ENCODE measurements around the gene CRACDL. TPM values are rescaled to one million over a fixed set of nuclear protein-coding genes. Genes with fewer than 3 reads are reported as not detected.

Gene CRACDL
- total and polyA plus RNA-seq, 2 donors (not counting 1 experiment from before 2014, with no cell fraction given): 0.25 TPM; not detected in 1

GRCh38 chr2:98761909-98762308 lies 174.1 kb downstream of the CRACDL start:
- POLR2A ChIA-PET: no interaction called here
- no peak overlapping the region for H3K4me3 Mint-ChIP-seq
- intact Hi-C loops (cut with micrococcal nuclease): no loop called here
- no peak overlapping the region for H3K9ac ChIP-seq (ENCODE audit: low read length)
- TF ChIP-seq EZH2 (IDR thresholded peaks at IDR 0.05; ENCODE audit: borderline replicate concordance, insufficient read depth, low read depth, low read length, poor library complexity, severe bottlenecking) (no peak), CTCF (IDR thresholded peaks at IDR 0.05) (no peak)
- ATAC-seq (ENCODE audit: low read depth) (no peak), DNase-seq (no peak)
- CTCF ChIA-PET: no interaction called here
- no peaks in the 10 kb centered on the region for H3K79me2 ChIP-seq (ENCODE audit: control insufficient read depth, insufficient read depth, low read length)
- no peak overlapping the region for H3K27ac ChIP-seq (ENCODE audit: low read length in 2 of 2)
- no peak overlapping the region for H2AFZ ChIP-seq (ENCODE audit: insufficient read depth, low read depth, low read length, poor library complexity, severe bottlenecking)
- H3K27ac Mint-ChIP-seq: no peak overlapping the region
- peaks cover 0 to 4% (median 0%) of the 10 kb centered on the region in 3 donors for H3K9me3 ChIP-seq (ENCODE audit: control extremely low read depth in 1 of 3, control insufficient read depth in 2 of 3, insufficient read depth in 1 of 3, low read length in 2 of 3)
- H3K4me3 ChIP-seq (ENCODE audit: control extremely low read depth in 1 of 5, extremely low read depth in 1 of 5, insufficient read depth in 1 of 5, low read depth in 2 of 5, low read length in 4 of 5): no peak overlapping the region
- H4K20me1 ChIP-seq (ENCODE audit: control insufficient read depth, insufficient read depth, low read length, poor library complexity, severe bottlenecking): no peaks in the 10 kb centered on the region
- no peaks in the 10 kb centered on the region for H3K36me3 ChIP-seq (replicated peaks in 1 of 2; ENCODE audit: control extremely low read depth in 1 of 2, control insufficient read depth in 1 of 2, extremely low read depth in 1 of 2, insufficient read depth in 2 of 2, low read length in 1 of 2)
- peaks cover 85% of the 10 kb centered on the region for H3K4me1 Mint-ChIP-seq
- no peak overlapping the region for H3K4me2 ChIP-seq (replicated peaks; ENCODE audit: low read depth, low read length, poor library complexity, severe bottlenecking)
- peaks cover 9% of the 10 kb centered on the region for H3K27me3 Mint-ChIP-seq
- H3K4me1 ChIP-seq (ENCODE audit: control insufficient read depth in 2 of 2, insufficient read depth in 2 of 2, low read length in 2 of 2): peaks cover 84 to 88% of the 10 kb centered on the region in 2 donors
- WGBS (ENCODE audit: insufficient coverage): 96% methylated on average over 6 of the region's 6 CpGs
- no peaks in the 10 kb centered on the region for H3K27me3 ChIP-seq (replicated peaks in 1 of 4; ENCODE audit: control extremely low read depth in 1 of 4, control insufficient read depth in 3 of 4, insufficient read depth in 4 of 4, low read length in 3 of 4)
- no peaks in the 10 kb centered on the region for H3K9me3 Mint-ChIP-seq (ENCODE audit: insufficient read depth)

GRCh38 chr2:98761267-98761781 lies 174.7 kb downstream of the CRACDL start:
- Histone ChIP-seq H4K20me1 (ENCODE audit: control insufficient read depth, insufficient read depth, low read length, poor library complexity, severe bottlenecking) (no peaks in the 10 kb centered on the region), H3K36me3 (replicated peaks in 1 of 2; ENCODE audit: control extremely low read depth in 1 of 2, control insufficient read depth in 1 of 2, extremely low read depth in 1 of 2, insufficient read depth in 2 of 2, low read length in 1 of 2) (no peaks in the 10 kb centered on the region), H3K9me3 (ENCODE audit: control extremely low read depth in 1 of 3, control insufficient read depth in 2 of 3, insufficient read depth in 1 of 3, low read length in 2 of 3) (peaks cover 0 to 4% (median 0%) of the 10 kb centered on the region in 3 donors), H3K9ac (ENCODE audit: low read length) (no peak overlapping the region), H2AFZ (ENCODE audit: insufficient read depth, low read depth, low read length, poor library complexity, severe bottlenecking) (no peak overlapping the region), H3K4me3 (ENCODE audit: control extremely low read depth in 1 of 5, extremely low read depth in 1 of 5, insufficient read depth in 1 of 5, low read depth in 2 of 5, low read length in 4 of 5) (no peak overlapping the region), H3K4me1 (ENCODE audit: control insufficient read depth in 2 of 2, insufficient read depth in 2 of 2, low read length in 2 of 2) (peaks cover 84 to 88% of the 10 kb centered on the region in 2 donors), H3K79me2 (ENCODE audit: control insufficient read depth, insufficient read depth, low read length) (no peaks in the 10 kb centered on the region), H3K4me2 (replicated peaks; ENCODE audit: low read depth, low read length, poor library complexity, severe bottlenecking) (no peak overlapping the region), H3K27me3 (replicated peaks in 1 of 4; ENCODE audit: control extremely low read depth in 1 of 4, control insufficient read depth in 3 of 4, insufficient read depth in 4 of 4, low read length in 3 of 4) (no peaks in the 10 kb centered on the region), H3K27ac (ENCODE audit: low read length in 2 of 2) (no peak overlapping the region)
- ATAC-seq (ENCODE audit: low read depth) (no peak), DNase-seq (no peak)
- TF ChIP-seq CTCF (IDR thresholded peaks at IDR 0.05) (no peak), EZH2 (IDR thresholded peaks at IDR 0.05; ENCODE audit: borderline replicate concordance, insufficient read depth, low read depth, low read length, poor library complexity, severe bottlenecking) (no peak)
- intact Hi-C loops (cut with micrococcal nuclease): no loop called here
- POLR2A ChIA-PET: no interaction called here
- 92% methylated on average over 8 of the region's 9 CpGs for WGBS (ENCODE audit: insufficient coverage)
- peak overlapping the region; percentile 8 for H3K4me3 Mint-ChIP-seq
- peaks cover 5% of the 10 kb centered on the region for H3K27me3 Mint-ChIP-seq
- peak overlapping the region; percentile 17 for H3K27ac Mint-ChIP-seq
- CTCF ChIA-PET: no interaction called here
- H3K9me3 Mint-ChIP-seq (ENCODE audit: insufficient read depth): no peaks in the 10 kb centered on the region
- peaks cover 80% of the 10 kb centered on the region for H3K4me1 Mint-ChIP-seq

Data from B cell (primary cell).